DND-41 (cell line): Measurements from ENCODE around the gene METTL23.

ENCODE experiments used
- CTCF ChIP-seq: IDR thresholded peaks from 2 replicates; pipeline ENCODE4 v1.5.1; 2012; ENCODE audit warnings: borderline replicate concordance, low read length, moderate library complexity, mild to moderate bottlenecking; ENCODE audit not compliant: poor library complexity, severe bottlenecking; ENCODE audit errors: extremely low read depth
- EZH2 ChIP-seq: IDR thresholded peaks from 3 replicates; pipeline ENCODE4 v1.6.1; 2012; ENCODE audit warnings: borderline replicate concordance, low read depth, mild to moderate bottlenecking, moderate library complexity, low read length, inconsistent platforms; ENCODE audit not compliant: severe bottlenecking

GRCh38 chr17:76747716-76748363, 21.2 kb downstream of the METTL23 start:
- TF ChIP-seq CTCF (no peak), EZH2 (no peak)
